Neuronal stem cell (in vitro differentiated cells): ENCODE results near the gene MDM2.
"Not testable (repeated sequence)": the region's sequence is repeated elsewhere in the genome, so short reads cannot be mapped to it uniquely, and the experiment has no call there.

ENCODE experiments used
- DNase-seq: peaks from one replicate; pipeline ENCODE4 v3.0.0-alpha.2; 2013; ENCODE audit warnings: low spot score
- H2AFZ ChIP-seq: one replicate; pipeline ENCODE4 v1.6.1; 2013; ENCODE audit warnings: mild to moderate bottlenecking, low read length, inconsistent platforms
- H2AK5ac ChIP-seq: 2 replicates; pipeline ENCODE4 v1.6.1; 2013; ENCODE audit warnings: low read depth, mild to moderate bottlenecking, inconsistent platforms, low read length, moderate library complexity, mixed read lengths
- H2BK120ac ChIP-seq: 2 replicates; pipeline ENCODE4 v1.6.1; 2013; ENCODE audit warnings: low read depth, mild to moderate bottlenecking, inconsistent platforms, low read length, moderate library complexity, mixed read lengths
- H2BK12ac ChIP-seq: one replicate; pipeline ENCODE4 v1.6.1; 2013; ENCODE audit warnings: low read length, inconsistent platforms
- H2BK15ac ChIP-seq: 2 replicates; pipeline ENCODE4 v1.6.1; 2013; ENCODE audit warnings: mild to moderate bottlenecking, low read length, inconsistent platforms, mixed read lengths
- H2BK5ac ChIP-seq: one replicate; pipeline ENCODE4 v1.6.1; 2013; ENCODE audit warnings: inconsistent platforms, mild to moderate bottlenecking, low read length, moderate library complexity
- H3K14ac ChIP-seq: one replicate; pipeline ENCODE4 v1.6.1; 2013; ENCODE audit warnings: low read length, inconsistent platforms
- H3K18ac ChIP-seq: 2 replicates; pipeline ENCODE4 v1.6.1; 2013; ENCODE audit warnings: low read length, inconsistent platforms
- H3K23ac ChIP-seq: 2 replicates; pipeline ENCODE4 v1.6.1; 2013; ENCODE audit warnings: low read depth, mild to moderate bottlenecking, mixed read lengths, low read length, inconsistent platforms; ENCODE audit not compliant: poor library complexity
- H3K27ac ChIP-seq: replicated peaks from 3 replicates; pipeline ENCODE4 v1.5.1; 2013; ENCODE audit warnings: low read length, inconsistent platforms
- H3K27me3 ChIP-seq, 3 experiments: 2 replicates each; pipeline ENCODE4 v1.6.1; 2013; ENCODE audit warnings: low read length in 3 of 3, mild to moderate bottlenecking in 2 of 3, inconsistent platforms in 1 of 3, low read depth in 1 of 3, mixed read lengths in 1 of 3, moderate library complexity in 1 of 3; ENCODE audit not compliant: control insufficient read depth in 3 of 3, insufficient read depth in 3 of 3
- H3K36me3 ChIP-seq, 2 donors: replicated peaks in 1 of 2; 2 replicates each; pipeline ENCODE4 v1.6.1; 2013; ENCODE audit warnings: low read length in 2 of 2; ENCODE audit not compliant: control insufficient read depth in 2 of 2, insufficient read depth in 2 of 2
- H3K4ac ChIP-seq: 2 replicates; pipeline ENCODE4 v1.6.1; 2013; ENCODE audit warnings: inconsistent platforms, mild to moderate bottlenecking, low read length, moderate library complexity
- H3K4me1 ChIP-seq, 2 donors: 1 replicate in 1 of 2; 2 replicates in 1 of 2; pipeline ENCODE4 v1.6.1; 2013; ENCODE audit warnings: low read length in 2 of 2, low read depth in 1 of 2; ENCODE audit not compliant: control insufficient read depth in 2 of 2, insufficient read depth in 1 of 2
- H3K4me2 ChIP-seq: one replicate; pipeline ENCODE4 v1.6.1; 2013; ENCODE audit warnings: mild to moderate bottlenecking, low read length, inconsistent platforms; ENCODE audit not compliant: insufficient read depth, poor library complexity, severe bottlenecking
- H3K4me3 ChIP-seq, 2 donors: 2 replicates each; pipeline ENCODE4 v1.5.1; 2013; ENCODE audit warnings: low read length in 2 of 2, mild to moderate bottlenecking in 2 of 2, inconsistent platforms in 1 of 2, moderate library complexity in 1 of 2
- H3K79me1 ChIP-seq: one replicate; pipeline ENCODE4 v1.6.1; 2013; ENCODE audit warnings: low read depth, mild to moderate bottlenecking, inconsistent platforms, low read length, moderate library complexity
- H3K9ac ChIP-seq: one replicate; pipeline ENCODE4 v1.6.1; 2013; ENCODE audit warnings: mild to moderate bottlenecking, low read depth, low read length, inconsistent platforms; ENCODE audit not compliant: poor library complexity
- H3K9me3 ChIP-seq, 2 donors: replicated peaks in 1 of 2; 2 replicates each; pipeline versions ENCODE3 to v1.6.1; 2013; ENCODE audit warnings: low read length in 2 of 2, mild to moderate bottlenecking in 2 of 2, inconsistent platforms in 1 of 2, low read depth in 1 of 2, mixed read lengths in 1 of 2, moderate library complexity in 1 of 2; ENCODE audit not compliant: control insufficient read depth in 2 of 2, insufficient read depth in 1 of 2
- H4K8ac ChIP-seq: one replicate; pipeline ENCODE4 v1.6.1; 2013; ENCODE audit warnings: low read depth, mild to moderate bottlenecking, inconsistent platforms, low read length, moderate library complexity
- H4K91ac ChIP-seq: one replicate; pipeline ENCODE4 v1.6.1; 2013; ENCODE audit warnings: low read length, low read depth, mild to moderate bottlenecking, inconsistent platforms; ENCODE audit not compliant: poor library complexity
- WGBS, 2 donors: extraction: QIAGEN DNeasy Blood & Tissue Kit; methylation state at CpG; one replicate each; pipeline ENCODE4 v1.1.7; 2013; ENCODE audit warnings: missing lambda C conversion rate in 2 of 2, mixed read lengths in 1 of 2; ENCODE audit not compliant: insufficient read length in 2 of 2, insufficient replicate concordance in 1 of 2; ENCODE audit errors: extremely low coverage in 2 of 2; 5-methylcytosine and 5-hydroxymethylcytosine counted together

MDM2 gene

GRCh38 chr12:68802372-68802745, 5.6 kb upstream of the MDM2 start:
- not testable (repeated sequence) for H2AK5ac ChIP-seq, H3K4ac ChIP-seq, H3K23ac ChIP-seq, H4K8ac ChIP-seq, H3K27me3 ChIP-seq, H3K9ac ChIP-seq, H3K27ac ChIP-seq, H2BK5ac ChIP-seq, H3K9me3 ChIP-seq, H2BK120ac ChIP-seq, H2BK15ac ChIP-seq, H3K14ac ChIP-seq, DNase-seq, H3K36me3 ChIP-seq, H3K18ac ChIP-seq, H3K4me1 ChIP-seq, H3K4me2 ChIP-seq, H4K91ac ChIP-seq, H3K79me1 ChIP-seq, H3K4me3 ChIP-seq, H2BK12ac ChIP-seq, H2AFZ ChIP-seq
- whole genome bisulfite sequencing, 2 donors, result no CpG with 5 or more reads among the region's 2 CpGs

GRCh38 chr12:68802911-68803651, 4.9 kb upstream of the MDM2 start:
- not testable (repeated sequence) for H2BK15ac ChIP-seq, H3K27me3 ChIP-seq, H4K8ac ChIP-seq, H2AFZ ChIP-seq, H4K91ac ChIP-seq, H2AK5ac ChIP-seq, H3K9me3 ChIP-seq, H3K79me1 ChIP-seq, H3K14ac ChIP-seq, H3K36me3 ChIP-seq, H2BK5ac ChIP-seq, H3K4ac ChIP-seq, H3K9ac ChIP-seq, H3K18ac ChIP-seq, H2BK120ac ChIP-seq, H3K27ac ChIP-seq, H3K23ac ChIP-seq, H2BK12ac ChIP-seq, DNase-seq, H3K4me3 ChIP-seq, H3K4me2 ChIP-seq, H3K4me1 ChIP-seq
- WGBS, 2 donors, result no CpG with 5 or more reads among the region's 19 CpGs

GRCh38 chr12:68803948-68804656, 3.9 kb upstream of the MDM2 start:
- H3K79me1 ChIP-seq, result peaks cover 2% of the 10 kb centered on the region
- H3K36me3 ChIP-seq, result no peaks in the 10 kb centered on the region
- DNase-seq, result no peak
- no peak overlapping the region for H2BK5ac ChIP-seq
- no peak overlapping the region for H3K4me2 ChIP-seq
- H3K18ac ChIP-seq, result no peak overlapping the region
- no peaks in the 10 kb centered on the region for H3K9me3 ChIP-seq
- H3K14ac ChIP-seq, result no peak overlapping the region
- H2BK12ac ChIP-seq, result no peak overlapping the region
- no peak overlapping the region for H3K4ac ChIP-seq
- H2BK120ac ChIP-seq, result no peak overlapping the region
- no peak overlapping the region for H2AFZ ChIP-seq
- peaks cover 0 to 6% of the 10 kb centered on the region in 2 donors for H3K4me1 ChIP-seq
- no peak overlapping the region for H3K23ac ChIP-seq
- no peaks in the 10 kb centered on the region for H3K27me3 ChIP-seq
- H2AK5ac ChIP-seq, result no peak overlapping the region
- no peak overlapping the region for H3K4me3 ChIP-seq
- H4K91ac ChIP-seq, result no peak overlapping the region
- H3K27ac ChIP-seq, result no peak overlapping the region
- H3K9ac ChIP-seq, result no peak overlapping the region
- H2BK15ac ChIP-seq, result no peak overlapping the region
- no peak overlapping the region for H4K8ac ChIP-seq
- no CpG with 5 or more reads among the region's 5 CpGs for WGBS, 2 donors
